K562 (cell line): ENCODE data around the gene NR5A2.

Experiments used
- ATF3 ChIP-seq, 2 experiments: fragments of 450-650 bp in 1 of 2; sonication (generic) in 1 of 2; formaldehyde crosslinking in 1 of 2; IDR thresholded peaks in 1 of 2; conservative IDR thresholded peaks in 1 of 2; 2 replicates each; pipeline versions ENCODE4 v1.6.1 to v1.8.1; 2016 to 2023; ENCODE audit warnings: mild to moderate bottlenecking in 2 of 2, moderate library complexity in 2 of 2, inconsistent platforms in 1 of 2, missing genetic modification reagents in 1 of 2
- BACH1 ChIP-seq: fragments of 200-800 bp; sonication (Bioruptor generic); IDR thresholded peaks from 2 replicates; pipeline ENCODE4 v1.6.1; 2016; ENCODE audit warnings: missing genetic modification characterization, missing compliant biosample characterization
- CBFB ChIP-seq: sonication (generic); formaldehyde crosslinking; IDR thresholded peaks from 2 replicates; pipeline ENCODE4 v1.4.0; 2020; ENCODE audit warnings: mild to moderate bottlenecking, missing genetic modification reagents
- CHD2 ChIP-seq: IDR thresholded peaks from 2 replicates; pipeline ENCODE4 v1.6.1; 2011; ENCODE audit warnings: low read depth, low read length
- HINFP ChIP-seq: fragments of 450-650 bp; conservative IDR thresholded peaks from 2 replicates; pipeline ENCODE4 v1.6.1; 2016; ENCODE audit warnings: missing genetic modification characterization, low read depth, mild to moderate bottlenecking, control low read depth, missing compliant biosample characterization
- NCOR1 ChIP-seq: fragments of 450-650 bp; IDR thresholded peaks from 2 replicates; pipeline ENCODE4 v1.6.1; 2016; ENCODE audit warnings: mild to moderate bottlenecking, moderate library complexity
- NFIX ChIP-seq: fragments of 250-450 bp; sonication (Bioruptor Pico); IDR thresholded peaks from 2 replicates; pipeline ENCODE4 v1.4.0; 2020; ENCODE audit warnings: low read depth, mild to moderate bottlenecking, moderate library complexity
- RCOR1 ChIP-seq, 2 experiments: IDR thresholded peaks; 2 replicates each; pipeline ENCODE4 v1.6.1; 2012; ENCODE audit warnings: low read depth in 2 of 2, low read length in 2 of 2, borderline replicate concordance in 1 of 2, improper control_type of control experiment in 1 of 2
- RFX5 ChIP-seq: IDR thresholded peaks from 2 replicates; pipeline ENCODE4 v1.6.1; 2011; ENCODE audit warnings: low read depth, mild to moderate bottlenecking, improper control_type of control experiment, low read length
- THRAP3 ChIP-seq: fragments of 450-650 bp; IDR thresholded peaks from 2 replicates; pipeline ENCODE4 v1.6.1; 2016; ENCODE audit warnings: mild to moderate bottlenecking, inconsistent platforms, borderline replicate concordance
- ZNF239 ChIP-seq: fragments of 250-450 bp; sonication (Bioruptor Pico); IDR thresholded peaks from 2 replicates; pipeline ENCODE4 v1.4.0; 2020; ENCODE audit warnings: mild to moderate bottlenecking

- no peak for TF ChIP-seq CBFB
- no peak for TF ChIP-seq RFX5
- TF ChIP-seq NCOR1 = no peak
- no peak for TF ChIP-seq ZNF239 (CRISPR knock-in tag)
- TF ChIP-seq RCOR1 (IDR thresholded peaks at IDR 0.05; ENCODE audit: borderline replicate concordance in 1 of 2, low read depth in 2 of 2, low read length in 2 of 2) = no peak
- no peak for TF ChIP-seq HINFP
- TF ChIP-seq ATF3 (IDR thresholded peaks at IDR 0.05) = no peak
- no peak for TF ChIP-seq ATF3 (CRISPR knock-in tag; conservative IDR thresholded peaks at IDR 0.05)
- no peak for TF ChIP-seq CHD2
- no peak for TF ChIP-seq THRAP3
- no peak for TF ChIP-seq BACH1 (tag)
- TF ChIP-seq NFIX (CRISPR knock-in tag) = no peak
Measured at GRCh38 chr1:200226969-200227303, 199.4 kb downstream of the NR5A2 start.
